T-helper 22 cell (primary cell): Measurements from ENCODE around the gene EEIG2.
"Not testable (repeated sequence)": the region's sequence is repeated elsewhere in the genome, so short reads cannot be mapped to it uniquely, and the experiment has no call there.

Source experiments
- DNase-seq: peaks from one replicate; pipeline ENCODE4 v3.0.0-alpha.2; 2020; ENCODE audit warnings: low read depth

The EEIG2 gene

GRCh38 chr1:108559215-108560186 lies at the start of gene EEIG2:
Gene EEIG2, plus strand, starts transcription at chr1:108560100. Its CDS starts 329 bp downstream, at chr1:108560429.
- DNase-seq: peak; percentile 78

GRCh38 chr1:108511764-108512163 lies 48.1 kb upstream of the EEIG2 start:
- no peak for DNase-seq

- no peak for DNase-seq
Measured at GRCh38 chr1:108512239-108513043, 47.5 kb upstream of the EEIG2 start.

GRCh38 chr1:108513044-108513415 lies 46.9 kb upstream of the EEIG2 start:
- no peak for DNase-seq

- DNase-seq: not testable (repeated sequence)
Measured at GRCh38 chr1:108513914-108514313, 46.0 kb upstream of the EEIG2 start.

GRCh38 chr1:108517301-108517897 lies 42.5 kb upstream of the EEIG2 start:
- DNase-seq: not testable (repeated sequence)

GRCh38 chr1:108521990-108522393 lies 37.9 kb upstream of the EEIG2 start:
- DNase-seq: no peak

- DNase-seq: no peak
Measured at GRCh38 chr1:108523829-108524228, 36.1 kb upstream of the EEIG2 start.

GRCh38 chr1:108524676-108525075 lies 35.2 kb upstream of the EEIG2 start:
- DNase-seq: no peak

GRCh38 chr1:108527135-108527534 lies 32.8 kb upstream of the EEIG2 start:
- no peak for DNase-seq

GRCh38 chr1:108527837-108528236 lies 32.1 kb upstream of the EEIG2 start:
- DNase-seq: no peak

- no peak for DNase-seq
Measured at GRCh38 chr1:108531444-108531843, 28.5 kb upstream of the EEIG2 start.

GRCh38 chr1:108532730-108533129 lies 27.2 kb upstream of the EEIG2 start:
- no peak for DNase-seq

- DNase-seq: no peak
Measured at GRCh38 chr1:108533351-108534083, 26.4 kb upstream of the EEIG2 start.

- no peak for DNase-seq
Measured at GRCh38 chr1:108534759-108535158, 25.1 kb upstream of the EEIG2 start.

- DNase-seq: not testable (repeated sequence)
Measured at GRCh38 chr1:108535315-108535897, 24.5 kb upstream of the EEIG2 start.

- not testable (repeated sequence) for DNase-seq
Measured at GRCh38 chr1:108536021-108536420, 23.9 kb upstream of the EEIG2 start.

GRCh38 chr1:108536791-108537190 lies 23.1 kb upstream of the EEIG2 start:
- DNase-seq: not testable (repeated sequence)

GRCh38 chr1:108537976-108538375 lies 21.9 kb upstream of the EEIG2 start:
- DNase-seq: no peak

GRCh38 chr1:108540977-108541376 lies 18.9 kb upstream of the EEIG2 start:
- no peak for DNase-seq

- no peak for DNase-seq
Measured at GRCh38 chr1:108541861-108542260, 18.0 kb upstream of the EEIG2 start.
